IMR-90 (cell line): Measurements from ENCODE around the gene CA5B. TPM values are rescaled to one million over a fixed set of nuclear protein-coding genes. Genes with fewer than 3 reads are reported as not detected.

ENCODE experiments used
- ATAC-seq: fragments of 200-7000 bp; cut with Tn5 transposase; 2 replicates; pipeline ENCODE4 v1.9.1; 2020; ENCODE audit warnings: low read depth, mild to moderate bottlenecking, moderate library complexity
- BruUV-seq: library from RNA; stranded (reverse); fragments of 400-500 nt; replicated peaks from 2 replicates; lab custom pipeline; 2021; lab: Mats Ljungman, UMichigan
- CTCF ChIA-PET: fragments of 300-600 bp; formaldehyde crosslinking; extraction: SDS; loops from one replicate; lab custom pipeline; 2021; ENCODE audit warnings: antibody characterized with exemption; lab: Yijun Ruan, JAX
- POLR2A ChIA-PET: fragments of 300-600 bp; sonication (Branson Sonifier 250); formaldehyde crosslinking; loops from one replicate; lab custom pipeline; 2022; ENCODE audit warnings: antibody characterized with exemption; ENCODE audit not compliant: unreplicated experiment; lab: Charles Lee
- DNase-seq: peaks from one replicate; pipeline ENCODE4 v3.0.0; 2013
- H2AFZ ChIP-seq: replicated peaks from 2 replicates; pipeline ENCODE3; 2013; ENCODE audit warnings: low read length, mild to moderate bottlenecking; ENCODE audit not compliant: poor library complexity
- H2AK5ac ChIP-seq: 2 replicates; pipeline ENCODE4 v1.6.1; 2013; ENCODE audit warnings: low read depth, low read length, inconsistent platforms
- H2AK9ac ChIP-seq: replicated peaks from 2 replicates; pipeline ENCODE3; 2013; ENCODE audit warnings: mild to moderate bottlenecking, low read depth, low read length, moderate library complexity; ENCODE audit not compliant: poor library complexity
- H2BK120ac ChIP-seq: 2 replicates; pipeline ENCODE4 v1.6.1; 2013; ENCODE audit warnings: low read depth, low read length, inconsistent platforms
- H2BK15ac ChIP-seq: 3 replicates; pipeline ENCODE4 v1.6.1; 2013; ENCODE audit warnings: low read depth, low read length, inconsistent platforms
- H2BK20ac ChIP-seq: 2 replicates; pipeline ENCODE4 v1.6.1; 2013; ENCODE audit warnings: low read depth, mild to moderate bottlenecking, inconsistent platforms, low read length, moderate library complexity
- H2BK5ac ChIP-seq: 2 replicates; pipeline ENCODE4 v1.6.1; 2013; ENCODE audit warnings: mild to moderate bottlenecking, low read depth, low read length, inconsistent platforms; ENCODE audit not compliant: poor library complexity, severe bottlenecking
- H3K14ac ChIP-seq: replicated peaks from 2 replicates; pipeline ENCODE4 v1.6.1; 2013; ENCODE audit warnings: low read depth, low read length, inconsistent platforms
- H3K18ac ChIP-seq: 2 replicates; pipeline ENCODE4 v1.6.1; 2013; ENCODE audit warnings: low read depth, low read length, control low read depth
- H3K23ac ChIP-seq: 2 replicates; pipeline ENCODE4 v1.6.1; 2013; ENCODE audit warnings: low read depth, low read length, inconsistent platforms
- H3K27ac ChIP-seq: 2 replicates; pipeline ENCODE4 v1.5.1; 2013; ENCODE audit warnings: mild to moderate bottlenecking, control low read depth, low read length; ENCODE audit not compliant: insufficient read depth
- H3K27me3 ChIP-seq: 2 replicates; pipeline ENCODE4 v1.6.1; 2013; ENCODE audit warnings: low read length; ENCODE audit not compliant: control insufficient read depth, insufficient read depth
- H3K36me3 ChIP-seq: 2 replicates; pipeline ENCODE4 v1.6.1; 2013; ENCODE audit warnings: low read length, mixed read lengths; ENCODE audit not compliant: control insufficient read depth, insufficient read depth
- H3K4ac ChIP-seq: 2 replicates; pipeline ENCODE4 v1.6.1; 2013; ENCODE audit warnings: low read depth, low read length, inconsistent platforms
- H3K4me1 ChIP-seq: 2 replicates; pipeline ENCODE4 v1.6.1; 2013; ENCODE audit warnings: low read length, mixed read lengths; ENCODE audit not compliant: control insufficient read depth, insufficient read depth
- H3K4me2 ChIP-seq: 2 replicates; pipeline ENCODE4 v1.6.1; 2013; ENCODE audit warnings: low read depth, mild to moderate bottlenecking, control low read depth, low read length, moderate library complexity
- H3K4me3 ChIP-seq: 2 replicates; pipeline ENCODE4 v1.5.1; 2013; ENCODE audit warnings: low read depth, mild to moderate bottlenecking, control low read depth, low read length, moderate library complexity; ENCODE audit not compliant: insufficient read depth
- H3K56ac ChIP-seq: 2 replicates; pipeline ENCODE4 v1.6.1; 2013; ENCODE audit warnings: low read length, inconsistent platforms; ENCODE audit not compliant: insufficient read depth; ENCODE audit errors: extremely low read depth
- H3K79me1 ChIP-seq, 2 experiments: 2 replicates each; pipeline ENCODE4 v1.6.1; 2013; ENCODE audit warnings: low read length in 2 of 2, inconsistent platforms in 1 of 2, low read depth in 1 of 2
- H3K9ac ChIP-seq: 2 replicates; pipeline ENCODE4 v1.6.1; 2013; ENCODE audit warnings: low read depth, low read length, control low read depth
- H3K9me1 ChIP-seq: 2 replicates; pipeline ENCODE4 v1.6.1; 2013; ENCODE audit warnings: low read length, inconsistent platforms; ENCODE audit not compliant: insufficient read depth
- H3K9me3 ChIP-seq: 2 replicates; pipeline ENCODE4 v1.6.1; 2013; ENCODE audit warnings: low read length; ENCODE audit not compliant: control insufficient read depth, insufficient read depth
- H4K20me1 ChIP-seq: 2 replicates; pipeline ENCODE4 v1.6.1; 2013; ENCODE audit warnings: low read length, inconsistent platforms; ENCODE audit not compliant: insufficient read depth
- H4K5ac ChIP-seq: 2 replicates; pipeline ENCODE4 v1.6.1; 2013; ENCODE audit warnings: mild to moderate bottlenecking, low read depth, low read length, control low read depth
- H4K8ac ChIP-seq, 2 experiments: 2 replicates each; pipeline ENCODE4 v1.6.1; 2013; ENCODE audit warnings: low read depth in 2 of 2, low read length in 2 of 2, control low read depth in 1 of 2, inconsistent platforms in 1 of 2
- H4K91ac ChIP-seq: 2 replicates; pipeline ENCODE4 v1.6.1; 2013; ENCODE audit warnings: low read depth, low read length, inconsistent platforms; ENCODE audit not compliant: insufficient read depth
- BHLHE40 ChIP-seq: fragments of 150-350 bp; IDR thresholded peaks from 2 replicates; pipeline ENCODE4 v1.6.1; 2016; ENCODE audit warnings: mild to moderate bottlenecking, low read depth, low read length
- CEBPB ChIP-seq: IDR thresholded peaks from 2 replicates; pipeline ENCODE4 v1.6.1; 2012; ENCODE audit warnings: low read depth, low read length, improper control_type of control experiment
- CHD1 ChIP-seq: IDR thresholded peaks from 2 replicates; pipeline ENCODE4 v1.6.1; 2012; ENCODE audit warnings: low read depth, low read length, improper control_type of control experiment
- MAFK ChIP-seq: IDR thresholded peaks from 2 replicates; pipeline ENCODE4 v1.6.1; 2012; ENCODE audit warnings: low read depth, low read length, improper control_type of control experiment
- MXI1 ChIP-seq: IDR thresholded peaks from 2 replicates; pipeline ENCODE4 v1.6.1; 2012; ENCODE audit warnings: low read depth, mild to moderate bottlenecking, low read length, moderate library complexity, borderline replicate concordance
- RCOR1 ChIP-seq: IDR thresholded peaks from 2 replicates; pipeline ENCODE4 v1.6.1; 2012; ENCODE audit warnings: mild to moderate bottlenecking, low read length, improper control_type of control experiment; ENCODE audit not compliant: insufficient replicate concordance
- RFX5 ChIP-seq: IDR thresholded peaks from 2 replicates; pipeline ENCODE4 v1.8.0; 2012; ENCODE audit warnings: low read depth, mild to moderate bottlenecking, low read length, moderate library complexity
- WGBS, 2 experiments: methylation state at CpG; one replicate each; pipeline versions ENCODE4 v1.1.5 to v1.1.7; 2013; ENCODE audit warnings: missing lambda C conversion rate in 2 of 2; ENCODE audit not compliant: insufficient read length in 1 of 2; ENCODE audit errors: extremely low coverage in 2 of 2; 5-methylcytosine and 5-hydroxymethylcytosine counted together
- dilution Hi-C: fragments of 300-500 bp; cut with HindIII; formaldehyde crosslinking; loops from one replicate; pipeline ENCODE4 v1.14.3; 2018; ENCODE audit warnings: low sequenced_read_pairs; ENCODE audit not compliant: unreplicated experiment
- in situ Hi-C: fragments of 300-500 bp; cut with MboI; formaldehyde crosslinking; loops from 3 replicates; pipeline ENCODE4 v1.14.3; 2019; ENCODE audit warnings: low sequenced_read_pairs, inconsistent platforms, mixed read lengths
- intact Hi-C: fragments of 100-400 bp; cut with micrococcal nuclease; formaldehyde crosslinking; loops from 2 replicates; pipeline ENCODE4 v1.10.0; 2022
- polyA plus RNA-seq, 3 experiments: library from polyadenylated mRNA; depleted of rRNA; stranded (reverse); fragments of >200 nt; gene quantifications; 2 replicates each; pipeline ENCODE4 v1.2.3, GENCODE V29; 2012; ENCODE audit warnings: low replicate concordance in 1 of 3
- total RNA-seq: library from RNA; depleted of rRNA; stranded (reverse); fragments of >200 nt; gene quantifications from 2 replicates; pipeline ENCODE4 v1.2.3, GENCODE V29; 2012
- TF ChIP-seq, protein P1 (sequence below): conservative IDR thresholded peaks from 2 replicates; pipeline ENCODE4 v1.5.1; 2012; ENCODE audit warnings: mild to moderate bottlenecking, low read depth, low read length, improper control_type of control experiment

CA5B gene
- total and polyA plus RNA-seq, 2 of the 4 experiments (the other 2 are of a cell fraction), result 3.5 to 5.4 TPM

DNA sequence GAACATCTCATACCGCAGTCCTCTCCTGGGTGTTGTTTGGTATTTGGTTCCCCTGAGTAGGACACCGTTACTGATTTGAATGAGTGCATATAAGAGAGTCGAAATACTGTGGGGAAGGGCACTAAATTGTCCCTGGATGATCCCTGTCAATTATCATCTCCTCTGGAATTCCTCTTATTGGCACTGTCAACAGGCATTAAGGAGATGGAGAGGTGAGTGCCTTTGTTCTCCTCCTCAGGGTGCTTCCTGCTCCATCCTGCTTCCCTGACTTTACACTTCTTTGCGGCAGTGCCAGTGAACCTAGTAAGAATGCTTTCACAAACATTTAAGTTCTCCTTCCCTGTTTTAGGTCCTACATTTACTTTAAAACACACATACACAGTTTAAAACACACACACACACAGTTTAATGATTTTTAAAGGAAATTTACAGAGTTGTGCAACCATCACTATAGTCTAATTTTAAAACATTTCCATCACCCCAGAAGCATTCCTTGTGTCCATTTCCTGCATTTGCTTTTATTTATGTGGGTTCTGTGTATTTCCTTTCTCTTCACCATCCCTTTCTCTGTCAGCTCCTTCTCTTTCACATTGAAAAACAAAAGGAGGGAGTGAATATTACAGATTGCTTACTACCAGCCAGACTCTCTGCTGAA is 31.4 kb downstream of the CA5B start:
- intact Hi-C loops, result no loop called here

More for the DNA sequence above, 31.4 kb downstream of the CA5B start:
- BruUV-seq, result no TSS peak
- H3K4me2 ChIP-seq, result 0 out of 2 replicates have a peak overlapping the region, but pooled peaks have one; percentile 4
- dilution Hi-C loops, result no loop called here
- H3K79me1 ChIP-seq, result no peaks in the 10 kb centered on the region
- no peak overlapping the region for H3K4me3 ChIP-seq
- TF ChIP-seq RCOR1, result no peak
- TF ChIP-seq MAFK, result no peak
- TF ChIP-seq BHLHE40, result no peak
- no peak for TF ChIP-seq CHD1
- TF ChIP-seq MXI1, result no peak
- TF ChIP-seq CEBPB, result peak; percentile 56
- TF ChIP-seq, protein P1, sequence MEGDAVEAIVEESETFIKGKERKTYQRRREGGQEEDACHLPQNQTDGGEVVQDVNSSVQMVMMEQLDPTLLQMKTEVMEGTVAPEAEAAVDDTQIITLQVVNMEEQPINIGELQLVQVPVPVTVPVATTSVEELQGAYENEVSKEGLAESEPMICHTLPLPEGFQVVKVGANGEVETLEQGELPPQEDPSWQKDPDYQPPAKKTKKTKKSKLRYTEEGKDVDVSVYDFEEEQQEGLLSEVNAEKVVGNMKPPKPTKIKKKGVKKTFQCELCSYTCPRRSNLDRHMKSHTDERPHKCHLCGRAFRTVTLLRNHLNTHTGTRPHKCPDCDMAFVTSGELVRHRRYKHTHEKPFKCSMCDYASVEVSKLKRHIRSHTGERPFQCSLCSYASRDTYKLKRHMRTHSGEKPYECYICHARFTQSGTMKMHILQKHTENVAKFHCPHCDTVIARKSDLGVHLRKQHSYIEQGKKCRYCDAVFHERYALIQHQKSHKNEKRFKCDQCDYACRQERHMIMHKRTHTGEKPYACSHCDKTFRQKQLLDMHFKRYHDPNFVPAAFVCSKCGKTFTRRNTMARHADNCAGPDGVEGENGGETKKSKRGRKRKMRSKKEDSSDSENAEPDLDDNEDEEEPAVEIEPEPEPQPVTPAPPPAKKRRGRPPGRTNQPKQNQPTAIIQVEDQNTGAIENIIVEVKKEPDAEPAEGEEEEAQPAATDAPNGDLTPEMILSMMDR, result no peak
- no peak for TF ChIP-seq RFX5
- no peak overlapping the region for H3K9ac ChIP-seq
- H4K5ac ChIP-seq, result peak overlapping the region; percentile 26; the same call in 1 of the 2 replicates
- H2BK120ac ChIP-seq, result peak overlapping the region; percentile 3; the same call in 1 of the 2 replicates
- CTCF ChIA-PET, result no interaction called here
- no peak overlapping the region for H2AK9ac ChIP-seq
- in situ Hi-C loops, result no loop called here
- peaks cover 2% of the 10 kb centered on the region; the same call in 1 of the 2 replicates for H3K4me1 ChIP-seq
- H4K20me1 ChIP-seq, result no peaks in the 10 kb centered on the region
- no peak overlapping the region for H2AFZ ChIP-seq
- H3K36me3 ChIP-seq, result 0 out of 2 replicates have a peak, but pooled peaks cover 1% of the 10 kb centered on the region
- H4K8ac ChIP-seq, result peak overlapping the region in 1 of 2 experiments; percentile 71; a peak in 2 of 4 replicates
- H2AK5ac ChIP-seq, result no peak overlapping the region
- peak overlapping the region; percentile 16; the same call in 1 of the 2 replicates for H3K14ac ChIP-seq
- ATAC-seq (peak; percentile 62), DNase-seq (peak; percentile 22)
- no peak overlapping the region for H2BK5ac ChIP-seq
- H3K27ac ChIP-seq, result peak overlapping the region; percentile 51; the same call in 1 of the 2 replicates
- no peak overlapping the region for H3K56ac ChIP-seq
- peak overlapping the region; percentile 48; the same call in 1 of the 3 replicates for H2BK15ac ChIP-seq
- peak overlapping the region; percentile 13; the same call in 1 of the 2 replicates for H3K4ac ChIP-seq
- no CpG with 5 or more reads among the region's 4 CpGs for WGBS, 2 experiments
- no peaks in the 10 kb centered on the region for H3K27me3 ChIP-seq
- H3K9me1 ChIP-seq, result no peaks in the 10 kb centered on the region
- no peak overlapping the region; the same call in 1 of the 2 replicates for H2BK20ac ChIP-seq
- peak overlapping the region; percentile 74 for H3K18ac ChIP-seq
- POLR2A ChIA-PET, result no interaction called here
- no peak overlapping the region for H4K91ac ChIP-seq
- no peaks in the 10 kb centered on the region for H3K9me3 ChIP-seq
- H3K23ac ChIP-seq, result no peak overlapping the region; the same call in 1 of the 2 replicates
